Liver (tissue), 3 donors: ENCODE results near the gene STYX.

Experiments used
- FOXA1 ChIP-seq: IDR thresholded peaks from 2 replicates; pipeline ENCODE4 v1.6.1; 2016; ENCODE audit warnings: antibody characterized with exemption
- FOXA2 ChIP-seq: IDR thresholded peaks from 2 replicates; pipeline ENCODE4 v1.6.1; 2016; ENCODE audit warnings: antibody characterized with exemption
- GABPA ChIP-seq, 2 donors: IDR thresholded peaks in 1 of 2; conservative IDR thresholded peaks in 1 of 2; 2 replicates each; pipeline ENCODE4 v1.6.1; 2016; ENCODE audit warnings: antibody characterized with exemption in 2 of 2, mild to moderate bottlenecking in 1 of 2, moderate library complexity in 1 of 2
- NR2F2 ChIP-seq: IDR thresholded peaks from 2 replicates; pipeline ENCODE4 v1.6.1; 2016; ENCODE audit warnings: antibody characterized with exemption
- RAD21 ChIP-seq, 2 donors: IDR thresholded peaks; 2 replicates each; pipeline ENCODE4 v1.6.1; 2016; ENCODE audit warnings: antibody characterized with exemption in 2 of 2, mild to moderate bottlenecking in 2 of 2
- SP1 ChIP-seq: IDR thresholded peaks from 2 replicates; pipeline ENCODE4 v1.6.1; 2018; ENCODE audit warnings: antibody characterized with exemption, mild to moderate bottlenecking
- TAF1 ChIP-seq: conservative IDR thresholded peaks from 2 replicates; pipeline ENCODE4 v1.6.1; 2016; ENCODE audit warnings: antibody characterized with exemption, mild to moderate bottlenecking
- YY1 ChIP-seq: IDR thresholded peaks from 2 replicates; pipeline ENCODE4 v1.6.1; 2016; ENCODE audit warnings: antibody characterized with exemption, mild to moderate bottlenecking
- TF ChIP-seq, protein P1 (sequence below): fragments of 150-350 bp; IDR thresholded peaks from 2 replicates; pipeline ENCODE4 v1.5.1; 2017; ENCODE audit warnings: improper control_type of control experiment, low read depth, low read length; ENCODE audit not compliant: missing input control
- TF ChIP-seq, protein P2 (sequence below): IDR thresholded peaks from 2 replicates; pipeline ENCODE4 v1.6.1; 2016; ENCODE audit warnings: antibody characterized with exemption
- TF ChIP-seq, protein P3 (sequence below): IDR thresholded peaks from 2 replicates; pipeline ENCODE4 v1.6.1; 2016; ENCODE audit warnings: antibody characterized with exemption
- TF ChIP-seq, protein P4 (sequence below): IDR thresholded peaks from 2 replicates; pipeline ENCODE4 v1.6.1; 2016; ENCODE audit warnings: antibody characterized with exemption, mild to moderate bottlenecking
- donor health status: healthy.
- donor health status: healthy.

DNA sequence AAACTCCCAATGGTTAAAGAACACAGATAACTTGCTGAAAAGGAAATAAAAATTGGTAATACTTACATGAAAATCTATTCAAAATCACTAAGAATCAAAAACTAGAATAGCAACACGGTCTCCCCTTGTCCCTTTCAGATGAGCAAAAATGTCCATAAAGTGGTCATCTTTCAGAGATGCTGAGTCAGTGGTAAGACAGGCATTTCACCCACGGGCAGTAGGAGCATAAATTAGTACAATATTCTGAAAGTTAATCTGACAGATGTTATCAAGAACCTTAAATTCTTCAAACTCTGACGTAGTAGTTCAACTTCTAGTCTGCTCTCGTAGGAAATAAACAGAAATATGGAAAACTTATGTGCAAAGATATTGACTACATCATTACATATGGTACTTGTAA lies 94.5 kb downstream of the STYX start:
- TF ChIP-seq, protein P1, sequence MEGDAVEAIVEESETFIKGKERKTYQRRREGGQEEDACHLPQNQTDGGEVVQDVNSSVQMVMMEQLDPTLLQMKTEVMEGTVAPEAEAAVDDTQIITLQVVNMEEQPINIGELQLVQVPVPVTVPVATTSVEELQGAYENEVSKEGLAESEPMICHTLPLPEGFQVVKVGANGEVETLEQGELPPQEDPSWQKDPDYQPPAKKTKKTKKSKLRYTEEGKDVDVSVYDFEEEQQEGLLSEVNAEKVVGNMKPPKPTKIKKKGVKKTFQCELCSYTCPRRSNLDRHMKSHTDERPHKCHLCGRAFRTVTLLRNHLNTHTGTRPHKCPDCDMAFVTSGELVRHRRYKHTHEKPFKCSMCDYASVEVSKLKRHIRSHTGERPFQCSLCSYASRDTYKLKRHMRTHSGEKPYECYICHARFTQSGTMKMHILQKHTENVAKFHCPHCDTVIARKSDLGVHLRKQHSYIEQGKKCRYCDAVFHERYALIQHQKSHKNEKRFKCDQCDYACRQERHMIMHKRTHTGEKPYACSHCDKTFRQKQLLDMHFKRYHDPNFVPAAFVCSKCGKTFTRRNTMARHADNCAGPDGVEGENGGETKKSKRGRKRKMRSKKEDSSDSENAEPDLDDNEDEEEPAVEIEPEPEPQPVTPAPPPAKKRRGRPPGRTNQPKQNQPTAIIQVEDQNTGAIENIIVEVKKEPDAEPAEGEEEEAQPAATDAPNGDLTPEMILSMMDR = no peak
- TF ChIP-seq SP1 (no peak), FOXA2 (no peak), GABPA (IDR thresholded peaks at IDR 0.05 in 1 of 2, conservative IDR thresholded peaks at IDR 0.05 in 1 of 2) (no peak), FOXA1 (no peak), YY1 (no peak), RAD21 (IDR thresholded peaks at IDR 0.05) (no peak), TAF1 (no peak), NR2F2 (no peak)
- TF ChIP-seq, protein P2, sequence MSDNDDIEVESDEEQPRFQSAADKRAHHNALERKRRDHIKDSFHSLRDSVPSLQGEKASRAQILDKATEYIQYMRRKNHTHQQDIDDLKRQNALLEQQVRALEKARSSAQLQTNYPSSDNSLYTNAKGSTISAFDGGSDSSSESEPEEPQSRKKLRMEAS = no peak
- TF ChIP-seq, protein P3, sequence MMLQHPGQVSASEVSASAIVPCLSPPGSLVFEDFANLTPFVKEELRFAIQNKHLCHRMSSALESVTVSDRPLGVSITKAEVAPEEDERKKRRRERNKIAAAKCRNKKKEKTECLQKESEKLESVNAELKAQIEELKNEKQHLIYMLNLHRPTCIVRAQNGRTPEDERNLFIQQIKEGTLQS = no peak
- TF ChIP-seq, protein P4, sequence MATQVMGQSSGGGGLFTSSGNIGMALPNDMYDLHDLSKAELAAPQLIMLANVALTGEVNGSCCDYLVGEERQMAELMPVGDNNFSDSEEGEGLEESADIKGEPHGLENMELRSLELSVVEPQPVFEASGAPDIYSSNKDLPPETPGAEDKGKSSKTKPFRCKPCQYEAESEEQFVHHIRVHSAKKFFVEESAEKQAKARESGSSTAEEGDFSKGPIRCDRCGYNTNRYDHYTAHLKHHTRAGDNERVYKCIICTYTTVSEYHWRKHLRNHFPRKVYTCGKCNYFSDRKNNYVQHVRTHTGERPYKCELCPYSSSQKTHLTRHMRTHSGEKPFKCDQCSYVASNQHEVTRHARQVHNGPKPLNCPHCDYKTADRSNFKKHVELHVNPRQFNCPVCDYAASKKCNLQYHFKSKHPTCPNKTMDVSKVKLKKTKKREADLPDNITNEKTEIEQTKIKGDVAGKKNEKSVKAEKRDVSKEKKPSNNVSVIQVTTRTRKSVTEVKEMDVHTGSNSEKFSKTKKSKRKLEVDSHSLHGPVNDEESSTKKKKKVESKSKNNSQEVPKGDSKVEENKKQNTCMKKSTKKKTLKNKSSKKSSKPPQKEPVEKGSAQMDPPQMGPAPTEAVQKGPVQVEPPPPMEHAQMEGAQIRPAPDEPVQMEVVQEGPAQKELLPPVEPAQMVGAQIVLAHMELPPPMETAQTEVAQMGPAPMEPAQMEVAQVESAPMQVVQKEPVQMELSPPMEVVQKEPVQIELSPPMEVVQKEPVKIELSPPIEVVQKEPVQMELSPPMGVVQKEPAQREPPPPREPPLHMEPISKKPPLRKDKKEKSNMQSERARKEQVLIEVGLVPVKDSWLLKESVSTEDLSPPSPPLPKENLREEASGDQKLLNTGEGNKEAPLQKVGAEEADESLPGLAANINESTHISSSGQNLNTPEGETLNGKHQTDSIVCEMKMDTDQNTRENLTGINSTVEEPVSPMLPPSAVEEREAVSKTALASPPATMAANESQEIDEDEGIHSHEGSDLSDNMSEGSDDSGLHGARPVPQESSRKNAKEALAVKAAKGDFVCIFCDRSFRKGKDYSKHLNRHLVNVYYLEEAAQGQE = no peak
